HG03342 (cell line): Measurements from ENCODE around the gene SOX4.

Experiments
- ATAC-seq: cut with Tn5 transposase; IDR thresholded peaks from one replicate; pipeline ENCODE4 v1.9.1; 2021; ENCODE audit warnings: mild to moderate bottlenecking, moderate library complexity; ENCODE audit not compliant: unreplicated experiment

Gene SOX4

GRCh38 chr6:21593927-21594415 is 420 bp downstream of the SOX4 start:
- ATAC-seq = peak; percentile 14

- ATAC-seq = peak; percentile 19
These were observed 1.1 kb downstream of the SOX4 start for GRCh38 chr6:21594416-21595281.

GRCh38 chr6:21595285-21596144 is 2.0 kb downstream of the SOX4 start:
- ATAC-seq = peak; percentile 20

GRCh38 chr6:21596145-21596948 is 2.8 kb downstream of the SOX4 start:
- no peak for ATAC-seq

- ATAC-seq = no peak
These were observed 3.6 kb downstream of the SOX4 start for GRCh38 chr6:21596949-21597682.

- no peak for ATAC-seq
These were observed 4.5 kb downstream of the SOX4 start for GRCh38 chr6:21597801-21598673.

GRCh38 chr6:21598674-21599023 is 5.1 kb downstream of the SOX4 start:
- no peak for ATAC-seq

GRCh38 chr6:21599051-21599696 is 5.6 kb downstream of the SOX4 start:
- no peak for ATAC-seq

GRCh38 chr6:21601339-21601923 is 7.9 kb downstream of the SOX4 start:
- ATAC-seq = no peak

- no peak for ATAC-seq
These were observed 8.4 kb downstream of the SOX4 start for GRCh38 chr6:21601932-21602390.

GRCh38 chr6:21603082-21603952 is 9.8 kb downstream of the SOX4 start:
- ATAC-seq = no peak

GRCh38 chr6:21604081-21604480 is 10.5 kb downstream of the SOX4 start:
- ATAC-seq = no peak

- no peak for ATAC-seq
These were observed 11.6 kb downstream of the SOX4 start for GRCh38 chr6:21605166-21605565.

- no peak for ATAC-seq
These were observed 15.1 kb downstream of the SOX4 start for GRCh38 chr6:21608601-21609000.

- ATAC-seq = no peak
These were observed 16.4 kb downstream of the SOX4 start for GRCh38 chr6:21609881-21610329.

GRCh38 chr6:21610341-21610740 is 16.8 kb downstream of the SOX4 start:
- ATAC-seq = peak; percentile 88

- ATAC-seq = no peak
These were observed 17.9 kb downstream of the SOX4 start for GRCh38 chr6:21611485-21611884.
